Anterior cingulate cortex (tissue), 58 donors: ENCODE results near the gene C9orf85.
"Not testable (repeated sequence)": the region's sequence is repeated elsewhere in the genome, so short reads cannot be mapped to it uniquely, and the experiment has no call there.

Experiments used
- DNase-seq, 58 donors: peaks; one replicate each; lab custom pipeline; 2025; lab: John Stamatoyannopoulos, UW

Gene C9orf85

GRCh38 chr9:71986900-71987299 lies 75.5 kb downstream of the C9orf85 start:
- no peak for DNase-seq

- DNase-seq = no peak
Measured at GRCh38 chr9:71987471-71988371, 76.3 kb downstream of the C9orf85 start.

- no peak for DNase-seq
Measured at GRCh38 chr9:71990466-71990865, 79.0 kb downstream of the C9orf85 start.

GRCh38 chr9:72005451-72005850 lies 94.0 kb downstream of the C9orf85 start:
- no peak for DNase-seq

GRCh38 chr9:72006501-72006900 lies 95.1 kb downstream of the C9orf85 start:
- no peak for DNase-seq

GRCh38 chr9:72007726-72008125 lies 96.3 kb downstream of the C9orf85 start:
- DNase-seq = not testable (repeated sequence)

GRCh38 chr9:72012646-72013045 lies 101.2 kb downstream of the C9orf85 start:
- DNase-seq = no peak

DNA sequence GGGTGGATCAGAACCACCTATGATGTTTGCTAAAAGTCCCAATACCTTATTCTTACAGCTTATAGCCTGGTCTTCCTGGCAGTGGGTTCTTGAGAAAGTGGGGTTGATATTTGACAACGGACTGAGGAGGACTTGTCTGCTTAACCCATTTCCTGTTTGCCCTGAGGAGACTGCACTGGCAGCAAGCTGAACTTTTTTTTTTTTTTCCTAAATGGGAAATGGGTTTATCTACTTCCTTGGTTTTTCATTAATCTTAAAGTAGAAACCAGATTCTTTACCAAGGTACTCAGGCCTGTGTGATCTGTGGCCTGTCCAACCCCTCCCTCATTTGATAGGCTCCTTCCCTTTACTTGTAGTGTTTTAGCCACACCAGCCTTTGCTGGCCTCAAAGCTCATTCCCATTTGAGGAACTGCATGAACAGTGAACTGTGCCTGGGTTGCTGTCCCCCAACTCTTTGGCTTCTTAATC lies 101.9 kb downstream of the C9orf85 start:
- DNase-seq = no peak

- DNase-seq = no peak
Measured at GRCh38 chr9:72022841-72023240, 111.4 kb downstream of the C9orf85 start.
